Measurements from ENCODE around the gene PCNX2.

Gene PCNX2

GRCh38 chr1:232951180-232951579 lies 344.3 kb downstream of the PCNX2 start:
- DNase-seq = no peak

- peak; percentile 68 for DNase-seq
Observed at GRCh38 chr1:232950197-232951176, 345.0 kb downstream of the PCNX2 start, which contains the start of gene NTPCR. NTPCR (plus strand) TSS chr1:232950611; CDS start chr1:232950711, 100 bp downstream.

- DNase-seq = no peak
Observed at GRCh38 chr1:232949636-232950196, 345.8 kb downstream of the PCNX2 start.

- no peak for DNase-seq
Observed at GRCh38 chr1:232944347-232944746, 351.2 kb downstream of the PCNX2 start.

GRCh38 chr1:232943679-232944252 lies 351.8 kb downstream of the PCNX2 start:
- DNase-seq = no peak

- no peak for DNase-seq
Observed at GRCh38 chr1:232942413-232943294, 352.9 kb downstream of the PCNX2 start.

GRCh38 chr1:232940262-232940661 lies 355.3 kb downstream of the PCNX2 start:
- no peak for DNase-seq

GRCh38 chr1:232939748-232940147 lies 355.8 kb downstream of the PCNX2 start:
- no peak for DNase-seq

GRCh38 chr1:232938926-232939325 lies 356.6 kb downstream of the PCNX2 start:
- no peak for DNase-seq

- DNase-seq = no peak
Observed at GRCh38 chr1:232937741-232938375, 357.7 kb downstream of the PCNX2 start.

- DNase-seq = no peak
Observed at GRCh38 chr1:232936941-232937340, 358.6 kb downstream of the PCNX2 start.
